Astrocyte of the spinal cord (primary cell): ENCODE data around the gene CTXN3.

ENCODE experiments used
- DNase-seq: peaks from one replicate; pipeline ENCODE4 v3.0.0; 2011; ENCODE audit warnings: low read depth, low spot score
- H3K4me3 ChIP-seq: 2 replicates; pipeline ENCODE4 v1.5.1; 2011; ENCODE audit warnings: low read depth, mild to moderate bottlenecking, low read length, moderate library complexity
- in situ Hi-C: cut with HindIII; loops from 2 replicates; pipeline ENCODE4 v1.10.0; 2017; ENCODE audit warnings: low sequenced_read_pairs
- TF ChIP-seq, protein P1 (sequence below): IDR thresholded peaks from 2 replicates; pipeline ENCODE4 v1.5.1; 2012; ENCODE audit warnings: low read depth, mild to moderate bottlenecking, low read length, inconsistent platforms

CTXN3 gene

GRCh38 chr5:127619908-127620479 lies 28.9 kb upstream of the CTXN3 start:
- no peak overlapping the region for H3K4me3 ChIP-seq
- in situ Hi-C loops, result no loop called here
- TF ChIP-seq, protein P1, sequence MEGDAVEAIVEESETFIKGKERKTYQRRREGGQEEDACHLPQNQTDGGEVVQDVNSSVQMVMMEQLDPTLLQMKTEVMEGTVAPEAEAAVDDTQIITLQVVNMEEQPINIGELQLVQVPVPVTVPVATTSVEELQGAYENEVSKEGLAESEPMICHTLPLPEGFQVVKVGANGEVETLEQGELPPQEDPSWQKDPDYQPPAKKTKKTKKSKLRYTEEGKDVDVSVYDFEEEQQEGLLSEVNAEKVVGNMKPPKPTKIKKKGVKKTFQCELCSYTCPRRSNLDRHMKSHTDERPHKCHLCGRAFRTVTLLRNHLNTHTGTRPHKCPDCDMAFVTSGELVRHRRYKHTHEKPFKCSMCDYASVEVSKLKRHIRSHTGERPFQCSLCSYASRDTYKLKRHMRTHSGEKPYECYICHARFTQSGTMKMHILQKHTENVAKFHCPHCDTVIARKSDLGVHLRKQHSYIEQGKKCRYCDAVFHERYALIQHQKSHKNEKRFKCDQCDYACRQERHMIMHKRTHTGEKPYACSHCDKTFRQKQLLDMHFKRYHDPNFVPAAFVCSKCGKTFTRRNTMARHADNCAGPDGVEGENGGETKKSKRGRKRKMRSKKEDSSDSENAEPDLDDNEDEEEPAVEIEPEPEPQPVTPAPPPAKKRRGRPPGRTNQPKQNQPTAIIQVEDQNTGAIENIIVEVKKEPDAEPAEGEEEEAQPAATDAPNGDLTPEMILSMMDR, result no peak
- DNase-seq, result no peak

DNA sequence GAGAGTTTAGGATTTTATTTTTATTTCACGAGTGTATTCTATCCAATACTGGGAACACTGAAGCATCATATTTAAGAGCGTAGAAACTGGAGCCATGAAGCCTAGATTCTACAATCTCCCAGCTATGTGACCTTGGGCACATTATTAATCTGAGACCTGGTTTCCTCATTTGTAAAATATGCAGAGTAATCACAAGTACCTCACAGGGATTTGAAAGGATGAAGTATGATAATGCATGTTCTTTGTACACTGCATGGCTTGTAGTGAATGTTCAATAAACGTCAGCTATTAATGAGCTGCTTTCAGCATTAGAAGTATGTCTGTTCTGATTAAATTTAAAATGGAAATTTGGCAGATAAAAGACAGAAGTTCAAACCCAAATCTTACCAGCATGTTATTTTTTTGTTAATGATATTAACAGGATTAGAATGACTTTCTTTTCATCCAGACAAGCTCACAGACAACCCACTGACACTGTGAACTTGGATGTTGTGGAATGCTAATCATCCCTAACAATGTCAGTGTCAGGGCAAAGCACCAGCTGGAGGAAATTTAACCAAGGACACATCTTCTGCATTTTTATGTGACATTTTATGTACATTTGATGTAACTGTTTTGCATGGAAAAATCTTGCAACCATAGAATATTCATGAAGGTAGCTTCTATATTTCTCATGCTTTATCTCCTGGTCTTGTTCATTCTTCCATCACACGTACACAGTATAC lies 27.1 kb upstream of the CTXN3 start:
- no peak overlapping the region for H3K4me3 ChIP-seq
- TF ChIP-seq, protein P1, result no peak
- no peak for DNase-seq
- in situ Hi-C loops, result no loop called here

DNA sequence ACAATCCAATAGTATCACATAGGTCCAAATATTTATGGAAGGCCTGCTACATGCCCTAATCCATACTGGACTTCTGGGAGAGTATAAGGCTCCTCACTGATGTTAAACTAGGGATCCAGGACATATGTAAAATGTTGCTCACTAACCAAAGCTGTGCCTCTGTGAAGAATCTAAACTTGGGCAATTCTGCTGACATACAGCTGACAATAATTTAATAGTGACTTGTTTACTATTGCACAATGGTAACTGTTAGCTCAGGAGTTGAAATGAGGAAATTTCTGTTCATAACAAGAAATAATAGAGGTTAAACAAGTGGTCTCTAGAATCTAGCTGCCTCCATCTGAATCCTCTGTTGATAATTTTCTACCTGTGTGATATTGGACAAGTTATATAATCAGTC lies 14.9 kb upstream of the CTXN3 start:
- H3K4me3 ChIP-seq, result no peak overlapping the region
- TF ChIP-seq, protein P1, result no peak
- DNase-seq, result no peak
- in situ Hi-C loops, result no loop called here

DNA sequence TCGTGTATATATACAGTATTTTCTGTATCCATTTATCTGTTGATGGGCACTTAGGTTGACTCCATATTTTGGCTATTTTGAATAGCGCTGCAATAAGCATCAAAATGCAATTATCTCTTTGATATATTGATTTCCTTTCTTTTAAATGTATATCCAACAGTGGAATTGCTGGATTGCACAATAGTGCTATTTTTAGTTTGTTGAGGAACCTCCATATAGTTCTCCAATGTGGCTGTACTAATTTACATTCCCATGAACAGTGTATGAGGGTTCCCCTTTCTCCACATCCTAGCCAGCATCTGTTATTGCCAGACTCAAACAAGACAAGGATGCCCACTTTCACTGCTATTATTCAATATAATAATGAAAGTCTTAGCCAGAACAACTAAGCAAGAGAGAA lies 9.1 kb upstream of the CTXN3 start:
- DNase-seq, result no peak
- in situ Hi-C loops, result no loop called here
- H3K4me3 ChIP-seq, result no peak overlapping the region
- TF ChIP-seq, protein P1, result no peak

GRCh38 chr5:127642949-127643348 lies 5.9 kb upstream of the CTXN3 start:
- DNase-seq, result no peak
- H3K4me3 ChIP-seq, result no peak overlapping the region
- in situ Hi-C loops, result no loop called here
- TF ChIP-seq, protein P1, result no peak

DNA sequence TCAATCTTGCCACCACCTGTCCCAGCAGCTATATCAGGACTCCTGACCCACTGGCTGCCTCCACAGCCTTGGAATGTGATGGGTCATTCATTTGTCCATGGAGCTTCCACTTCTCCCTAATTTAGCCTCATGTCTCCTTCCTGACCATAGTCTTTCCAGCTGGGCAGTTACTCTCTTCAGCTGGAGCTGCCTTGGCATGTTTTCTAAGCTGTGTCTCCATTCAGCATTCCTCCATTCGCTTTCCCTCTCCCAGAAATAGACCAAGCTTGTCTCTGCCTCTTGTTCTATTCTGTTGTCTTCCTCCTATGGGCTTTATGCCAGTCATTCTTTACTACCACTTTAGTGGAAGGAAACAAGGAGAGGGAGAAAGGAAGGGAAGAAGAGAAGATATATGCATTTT lies 5.3 kb upstream of the CTXN3 start:
- TF ChIP-seq, protein P1, result no peak
- H3K4me3 ChIP-seq, result no peak overlapping the region
- in situ Hi-C loops, result no loop called here
- no peak for DNase-seq
